Osteocyte (in vitro differentiated cells): ENCODE results near the gene RAB44. TPM values are rescaled to one million over a fixed set of nuclear protein-coding genes. Genes with fewer than 3 reads are reported as not detected.

Experiments
- DNase-seq: peaks from one replicate; pipeline ENCODE4 v3.0.0; 2021; ENCODE audit warnings: mixed read lengths; ENCODE audit not compliant: unreplicated experiment; ENCODE audit errors: extremely low spot score
- H3K27ac Mint-ChIP-seq: one replicate; pipeline ENCODE4 v1.8.0; 2021; ENCODE audit warnings: mild to moderate bottlenecking, mixed read lengths; ENCODE audit not compliant: unreplicated experiment
- H3K27me3 Mint-ChIP-seq: one replicate; pipeline ENCODE4 v1.8.0; 2021; ENCODE audit warnings: mixed read lengths; ENCODE audit not compliant: unreplicated experiment
- H3K36me3 Mint-ChIP-seq: one replicate; pipeline ENCODE4 v1.8.0; 2021; ENCODE audit warnings: mixed read lengths; ENCODE audit not compliant: unreplicated experiment
- H3K4me1 Mint-ChIP-seq: one replicate; pipeline ENCODE4 v1.8.0; 2021; ENCODE audit warnings: mixed read lengths; ENCODE audit not compliant: unreplicated experiment
- H3K4me3 Mint-ChIP-seq: one replicate; pipeline ENCODE4 v1.8.0; 2021; ENCODE audit warnings: mild to moderate bottlenecking, moderate library complexity, mixed read lengths; ENCODE audit not compliant: unreplicated experiment
- H3K9me3 Mint-ChIP-seq: one replicate; pipeline ENCODE4 v1.8.0; 2021; ENCODE audit warnings: mixed read lengths; ENCODE audit not compliant: unreplicated experiment
- CTCF ChIP-seq: fragments of 200-600 bp; sonication (generic); IDR thresholded peaks from 2 replicates; pipeline ENCODE4 v1.5.0; 2021; ENCODE audit warnings: antibody characterized with exemption, mild to moderate bottlenecking, moderate library complexity
- total RNA-seq: library from RNA; stranded (reverse); gene quantifications from 2 replicates; pipeline ENCODE4 v1.2.1, GENCODE V29; 2021

Gene RAB44
- total RNA-seq, 1 donor from 2014 or later = not detected

GRCh38 chr6:36715469-36715868 lies 17.8 kb downstream of the RAB44 start:
- no peak for TF ChIP-seq CTCF
- H3K9me3 Mint-ChIP-seq = no peaks in the 10 kb centered on the region
- no peak overlapping the region for H3K4me3 Mint-ChIP-seq
- H3K4me1 Mint-ChIP-seq = peaks cover 7% of the 10 kb centered on the region
- H3K27me3 Mint-ChIP-seq = no peaks in the 10 kb centered on the region
- no peak overlapping the region for H3K27ac Mint-ChIP-seq
- H3K36me3 Mint-ChIP-seq = no peaks in the 10 kb centered on the region
- DNase-seq = no peak

GRCh38 chr6:36716476-36717093 lies 19.0 kb downstream of the RAB44 start:
- no peak for DNase-seq
- Mint-ChIP-seq H3K27me3 (no peaks in the 10 kb centered on the region), H3K9me3 (no peaks in the 10 kb centered on the region)

GRCh38 chr6:36717231-36717825 lies 19.7 kb downstream of the RAB44 start:
- no peaks in the 10 kb centered on the region for H3K27me3 Mint-ChIP-seq
- no peak overlapping the region for H3K4me3 Mint-ChIP-seq
- no peak for TF ChIP-seq CTCF
- no peak overlapping the region for H3K27ac Mint-ChIP-seq
- H3K36me3 Mint-ChIP-seq = no peaks in the 10 kb centered on the region
- H3K9me3 Mint-ChIP-seq = no peaks in the 10 kb centered on the region
- H3K4me1 Mint-ChIP-seq = no peaks in the 10 kb centered on the region
- DNase-seq = no peak

More at GRCh38 chr6:36716476-36717093, 19.0 kb downstream of the RAB44 start:
- TF ChIP-seq CTCF = no peak
- H3K36me3 Mint-ChIP-seq = no peaks in the 10 kb centered on the region
- no peak overlapping the region for H3K27ac Mint-ChIP-seq
- peaks cover 5% of the 10 kb centered on the region for H3K4me1 Mint-ChIP-seq
- H3K4me3 Mint-ChIP-seq = no peak overlapping the region

- no peaks in the 10 kb centered on the region for H3K36me3 Mint-ChIP-seq
- no peaks in the 10 kb centered on the region for H3K4me1 Mint-ChIP-seq
- H3K27me3 Mint-ChIP-seq = no peaks in the 10 kb centered on the region
- no peak overlapping the region for H3K4me3 Mint-ChIP-seq
- H3K27ac Mint-ChIP-seq = no peak overlapping the region
- no peak for DNase-seq
- TF ChIP-seq CTCF = no peak
- no peaks in the 10 kb centered on the region for H3K9me3 Mint-ChIP-seq
Measured at GRCh38 chr6:36717871-36718540, 20.4 kb downstream of the RAB44 start.

GRCh38 chr6:36718560-36718959 lies 20.9 kb downstream of the RAB44 start:
- no peaks in the 10 kb centered on the region for H3K36me3 Mint-ChIP-seq
- TF ChIP-seq CTCF = no peak
- no peak overlapping the region for H3K4me3 Mint-ChIP-seq
- no peaks in the 10 kb centered on the region for H3K9me3 Mint-ChIP-seq
- DNase-seq = no peak
- no peaks in the 10 kb centered on the region for H3K27me3 Mint-ChIP-seq
- H3K4me1 Mint-ChIP-seq = no peaks in the 10 kb centered on the region
- H3K27ac Mint-ChIP-seq = no peak overlapping the region
